HG03175 (cell line): ENCODE data around the gene ARAP3.
A peak's percentile ranks its signal among the peaks of the same experiment; 100 is the strongest.

ENCODE experiments used
- ATAC-seq: cut with Tn5 transposase; IDR thresholded peaks from one replicate; pipeline ENCODE4 v1.9.1; 2021; ENCODE audit warnings: mild to moderate bottlenecking, moderate library complexity; ENCODE audit not compliant: unreplicated experiment

Gene ARAP3

DNA sequence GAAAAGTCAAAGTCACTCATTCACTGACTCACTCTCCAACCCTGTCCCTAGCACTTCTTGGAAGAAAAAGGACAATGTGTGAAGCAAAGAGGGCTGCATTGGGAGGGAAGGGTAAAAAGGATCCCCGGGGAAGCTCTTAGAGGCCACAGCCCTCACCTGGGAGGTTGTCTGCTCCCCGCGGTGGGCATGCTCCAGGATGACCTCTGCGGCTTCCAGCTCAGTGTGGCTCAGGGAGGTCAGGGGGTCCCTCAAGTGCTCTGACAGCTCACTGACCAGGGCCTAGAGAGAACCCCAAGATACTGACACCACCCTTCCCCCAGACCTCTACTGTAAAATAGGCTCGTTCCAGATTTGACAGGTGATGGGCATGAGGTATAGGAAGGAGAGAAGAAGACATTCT is 34.8 kb downstream of the ARAP3 start:
- no peak for ATAC-seq

DNA sequence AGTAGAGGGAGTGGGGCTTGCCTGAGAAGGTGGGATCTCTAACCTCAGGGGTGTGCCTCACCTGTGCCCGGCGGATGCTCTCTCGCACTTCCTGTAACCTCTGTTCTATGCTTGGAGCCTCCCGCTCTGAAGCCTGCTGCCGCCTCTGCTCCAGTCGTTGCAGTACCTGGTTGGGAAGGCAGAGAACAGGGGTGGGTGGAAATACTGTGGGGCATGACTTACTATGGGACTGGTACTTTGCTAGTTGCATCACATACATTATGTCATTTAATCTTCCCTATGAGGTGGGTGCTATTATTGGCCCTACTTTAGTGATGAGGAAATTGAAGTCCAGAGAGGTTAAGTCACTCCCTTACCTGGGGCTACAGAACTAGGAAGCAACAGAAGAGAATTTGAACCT is 36.0 kb downstream of the ARAP3 start:
- no peak for ATAC-seq

DNA sequence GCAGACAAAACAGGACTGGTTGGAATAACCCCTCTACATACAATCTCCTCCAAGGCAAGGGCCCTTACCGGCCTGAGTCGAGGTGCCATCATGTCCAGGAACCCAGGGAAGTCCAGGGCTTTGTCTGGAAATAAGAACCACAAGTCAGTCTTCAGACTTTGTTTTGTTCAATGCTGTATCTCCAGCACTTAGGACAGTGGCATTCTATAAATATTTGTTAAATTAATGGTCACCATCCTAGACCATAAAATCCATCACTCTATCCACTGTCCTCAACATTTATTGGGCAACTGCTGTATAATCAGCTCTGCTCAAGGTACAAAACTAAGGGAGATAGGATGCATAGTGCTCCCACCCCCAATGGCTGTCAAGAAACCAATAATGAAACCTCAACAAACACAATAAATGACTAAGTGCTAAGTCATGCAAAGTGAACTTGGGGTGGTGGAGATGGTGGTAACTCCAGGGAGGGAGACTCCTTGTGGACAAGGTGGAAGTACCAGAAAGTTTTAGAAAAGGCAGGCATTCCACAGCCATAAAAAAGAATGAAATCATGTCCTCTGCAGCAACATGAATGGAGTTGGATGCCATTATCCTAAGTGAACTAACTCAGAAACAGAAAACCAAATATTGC is 40.3 kb downstream of the ARAP3 start:
- ATAC-seq = peak; percentile 50

DNA sequence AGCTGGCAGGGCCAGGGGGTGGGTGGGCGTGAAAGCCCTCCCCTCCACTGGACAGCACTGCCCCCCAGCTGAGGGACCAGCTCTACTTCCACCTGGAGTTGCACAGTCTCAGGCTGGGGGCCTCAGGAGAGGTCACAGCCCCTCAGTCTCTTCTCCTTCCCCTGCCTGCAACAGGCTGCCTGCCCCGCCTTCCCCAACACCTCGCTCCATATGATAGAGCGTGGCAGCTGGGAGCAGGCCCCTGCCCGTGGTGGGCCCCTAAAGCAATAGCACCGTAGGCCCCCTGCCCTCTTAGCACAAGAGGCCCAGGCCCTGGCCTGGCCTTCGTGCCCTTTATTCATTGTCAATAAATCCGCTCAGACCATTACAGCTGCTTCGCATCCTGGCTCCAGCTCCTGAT is 41.3 kb downstream of the ARAP3 start:
- ATAC-seq = no peak

DNA sequence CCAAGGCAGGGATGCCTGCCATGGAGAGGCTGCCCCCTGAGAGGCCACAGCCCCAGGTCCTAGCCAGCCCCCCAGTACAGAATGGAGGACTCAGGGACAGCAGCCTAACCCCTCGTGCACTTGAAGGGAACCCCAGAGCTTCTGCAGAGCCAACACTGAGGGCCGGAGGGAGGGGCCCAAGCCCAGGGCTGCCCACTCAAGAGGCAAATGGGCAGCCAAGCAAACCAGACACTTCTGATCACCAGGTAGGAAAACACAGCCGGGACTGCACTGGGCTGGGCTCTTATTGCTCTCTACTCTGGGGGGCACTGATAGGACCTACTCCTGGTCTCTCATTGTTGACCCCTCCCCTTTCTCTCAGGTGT is 42.0 kb downstream of the ARAP3 start:
- no peak for ATAC-seq

DNA sequence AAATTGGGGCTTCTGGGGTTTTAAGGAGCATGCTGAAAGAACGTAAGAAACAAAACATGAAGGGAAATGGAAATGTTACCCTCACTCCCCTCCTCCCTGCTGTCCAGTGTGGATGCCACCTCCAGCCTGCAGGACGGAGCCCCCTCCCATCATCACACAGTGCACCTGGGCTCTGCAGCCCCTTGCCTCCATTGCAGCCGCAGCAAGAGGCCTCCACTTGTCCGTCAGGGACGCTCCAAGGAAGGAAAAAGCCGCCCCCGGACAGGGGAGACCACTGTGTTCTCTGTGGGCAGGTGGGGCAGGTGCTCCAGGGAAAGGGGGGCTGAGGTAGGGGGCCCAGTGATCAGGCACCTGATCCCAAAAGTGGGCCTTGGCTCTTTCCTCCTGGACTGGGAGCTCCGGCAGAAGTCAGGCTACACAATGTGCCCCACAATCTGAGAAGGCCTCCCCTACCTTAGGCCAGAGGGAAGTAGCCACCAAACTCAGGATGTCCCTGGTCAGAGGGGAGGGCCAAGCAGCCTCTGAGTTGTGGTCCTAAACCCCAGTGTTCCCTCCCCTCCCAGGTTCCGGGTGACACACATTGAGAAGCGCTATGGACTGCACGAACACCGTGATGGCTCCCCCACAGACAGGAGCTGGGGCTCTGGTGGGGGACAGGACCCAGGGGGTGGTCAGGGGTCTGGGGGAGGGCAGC is 42.5 kb downstream of the ARAP3 start:
- no peak for ATAC-seq

DNA sequence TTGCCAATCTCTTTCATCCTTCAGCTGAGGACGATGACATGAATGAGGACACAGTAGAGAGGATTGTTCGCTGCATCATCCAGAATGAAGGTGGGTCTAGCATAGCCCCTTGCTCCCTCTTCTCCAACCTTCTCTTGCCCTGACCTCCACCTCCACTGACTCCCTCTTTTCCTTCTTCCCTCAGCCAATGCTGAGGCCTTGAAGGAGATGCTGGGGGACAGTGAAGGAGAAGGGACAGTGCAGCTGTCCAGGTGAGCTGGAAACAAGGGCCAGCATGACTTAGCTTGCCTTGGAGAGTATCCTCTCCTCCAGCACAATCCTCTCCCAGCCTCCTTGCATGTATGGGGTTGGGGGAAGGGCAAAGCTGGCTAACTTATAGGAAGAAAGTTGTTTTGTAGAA is 43.3 kb downstream of the ARAP3 start:
- ATAC-seq = no peak

DNA sequence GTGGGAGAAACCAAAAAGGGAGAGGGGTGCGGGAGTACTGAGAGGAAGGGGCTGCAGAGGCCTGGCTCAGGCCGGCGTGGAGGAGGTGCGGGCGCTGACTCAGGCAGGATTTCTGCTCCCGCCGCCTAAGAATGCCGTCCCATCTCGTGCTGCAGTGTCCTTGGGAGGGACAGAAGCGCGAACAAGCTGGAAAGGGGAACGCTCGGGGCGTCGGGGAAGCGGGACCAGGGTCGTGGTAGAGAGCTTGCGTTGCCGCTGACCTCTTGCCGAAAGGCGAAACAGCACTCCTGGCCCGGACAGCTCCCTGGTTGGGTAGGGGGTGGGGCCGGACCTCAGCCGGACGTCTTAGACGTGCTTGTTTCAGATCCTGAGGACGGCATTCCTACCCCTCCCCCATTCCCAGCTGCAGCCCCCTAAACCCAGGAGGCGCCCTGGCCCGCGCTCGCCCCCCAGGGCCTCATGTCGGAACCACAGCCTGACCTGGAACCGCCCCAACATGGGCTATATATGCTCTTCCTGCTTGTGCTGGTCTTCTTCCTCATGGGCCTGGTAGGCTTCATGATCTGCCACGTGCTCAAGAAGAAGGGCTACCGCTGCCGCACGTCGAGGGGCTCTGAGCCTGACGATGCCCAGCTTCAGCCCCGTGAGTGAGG is 44.1 kb downstream of the ARAP3 start:
- peak; percentile 35 for ATAC-seq

DNA sequence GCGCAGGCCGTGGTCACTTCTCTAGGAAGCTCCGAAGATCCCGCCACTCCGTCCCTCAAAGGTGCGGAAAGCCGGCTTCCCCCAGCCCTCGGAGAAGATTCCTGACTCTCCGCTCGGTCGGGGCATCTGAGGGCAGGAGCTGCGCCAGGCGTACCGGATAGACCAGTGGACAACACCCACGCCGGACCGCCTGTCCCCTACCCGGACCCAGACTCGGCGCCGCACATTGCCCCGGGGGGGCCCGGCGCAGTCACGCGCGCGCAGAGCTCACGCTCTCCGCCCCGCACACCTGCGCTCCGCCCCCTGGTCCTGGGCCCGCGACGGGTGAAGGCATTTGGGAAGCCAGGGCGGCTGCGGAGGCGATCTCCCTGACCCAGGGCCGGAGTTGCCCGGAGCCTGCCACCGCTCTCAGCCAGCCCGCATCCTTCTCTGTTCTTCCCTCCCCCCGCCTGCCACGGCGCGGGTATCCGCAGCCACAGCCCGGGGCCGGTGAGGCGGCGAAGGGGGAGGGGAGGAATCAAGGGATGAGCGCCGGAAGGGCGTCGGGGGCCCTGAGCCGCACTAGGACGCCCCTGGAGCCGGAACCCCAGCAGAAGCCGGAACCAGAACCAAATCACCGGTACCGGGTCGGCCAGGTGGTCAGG is 44.8 kb downstream of the ARAP3 start:
- ATAC-seq = peak; percentile 26

DNA sequence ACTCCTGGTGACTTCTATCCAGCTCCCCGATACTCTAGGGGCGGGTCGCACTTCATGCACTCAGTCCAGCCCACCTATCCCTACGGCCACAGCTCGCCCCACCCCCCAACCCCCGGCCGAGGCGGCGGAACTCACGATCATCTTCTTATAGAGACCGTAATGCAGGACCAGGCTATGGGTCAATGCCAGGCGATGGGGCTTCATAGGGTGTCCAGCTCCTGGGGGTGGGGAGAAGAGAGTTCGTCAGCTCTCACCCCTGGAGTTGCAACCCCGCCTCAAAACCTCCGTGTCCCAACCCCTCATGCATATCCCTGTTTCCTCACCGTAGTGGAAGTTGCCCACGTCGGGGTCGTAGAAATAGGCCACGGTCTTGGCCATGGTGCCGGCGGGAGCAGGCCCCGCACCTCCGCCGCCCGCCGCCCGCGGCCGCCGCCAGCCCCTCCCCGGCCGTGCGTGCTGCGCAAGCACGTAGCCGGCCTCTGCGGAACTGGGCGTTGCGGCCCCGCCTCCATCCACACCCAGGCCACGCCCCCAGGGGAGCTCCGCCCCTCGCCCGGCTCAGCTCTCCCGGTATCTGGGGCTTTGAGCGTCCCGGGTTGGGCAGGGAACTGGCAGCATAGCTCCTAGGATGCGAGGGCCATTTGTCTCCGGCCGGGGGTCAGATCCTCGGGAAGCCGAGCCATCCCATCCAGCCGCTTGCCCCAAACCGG is 45.5 kb downstream of the ARAP3 start, which contains the start of the genes HDAC3 and RELL2:
Gene HDAC3 (minus strand): TSS at position 437 of the 710 bp plus-strand sequence. CDS start 59 bp downstream, at position 378.
Gene RELL2 (plus strand): TSS at position 585 of the 710 bp plus-strand sequence. CDS start 1,229 bp downstream, outside the sequence.
- ATAC-seq = peak; percentile 79

DNA sequence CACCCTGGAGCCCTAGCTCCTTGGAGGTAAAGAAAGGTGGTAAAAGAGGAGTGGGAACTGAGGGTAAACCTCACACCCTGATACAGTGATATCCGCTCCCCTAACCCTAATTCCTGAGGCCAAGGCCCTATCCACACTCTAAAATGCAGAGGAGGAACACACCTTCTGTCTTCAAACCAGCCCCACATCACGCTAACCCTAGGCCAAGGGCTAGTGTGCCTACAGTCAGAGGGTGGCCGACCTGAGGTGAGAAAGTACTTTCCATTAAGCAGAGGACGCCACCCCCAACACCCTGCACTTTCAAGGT is 46.0 kb downstream of the ARAP3 start:
- ATAC-seq = no peak

DNA sequence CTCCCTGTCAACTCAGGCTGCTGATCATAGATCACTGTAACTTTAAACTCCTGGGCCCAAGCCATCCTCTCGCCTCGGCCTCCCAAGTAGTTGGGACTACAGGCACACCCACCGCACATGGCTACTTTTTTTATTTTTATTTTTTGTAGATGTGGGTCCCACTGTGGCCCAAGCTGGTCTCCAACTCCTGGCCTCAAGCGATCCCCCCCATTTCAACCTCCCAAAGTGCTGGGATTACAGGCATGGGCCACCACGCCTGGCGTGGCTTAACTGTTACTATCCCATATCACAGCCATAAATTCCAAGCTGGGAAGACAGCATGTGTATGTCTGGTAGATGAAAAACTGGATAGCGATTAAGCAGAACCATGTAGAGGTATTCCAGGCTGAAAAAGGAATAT is 46.4 kb downstream of the ARAP3 start:
- ATAC-seq = no peak

DNA sequence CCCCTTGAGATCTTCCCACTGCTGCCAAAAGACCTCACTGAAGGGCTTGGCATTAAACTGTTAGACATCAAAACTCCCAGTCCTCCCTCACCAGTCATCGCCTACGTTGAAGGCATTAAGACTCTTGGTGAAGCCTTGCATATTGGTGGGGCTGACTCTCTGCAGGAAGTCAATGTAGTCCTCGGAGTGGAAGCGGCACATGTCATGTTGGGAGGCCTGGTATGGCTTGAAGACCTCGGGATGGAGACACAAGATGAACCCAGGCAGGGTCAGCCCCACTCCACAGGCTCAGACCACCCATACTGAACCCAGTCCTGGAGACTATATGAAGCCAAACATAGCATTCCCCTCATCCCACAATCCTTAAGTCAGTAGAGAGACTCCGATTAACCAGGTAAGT is 47.3 kb downstream of the ARAP3 start:
- ATAC-seq = no peak

DNA sequence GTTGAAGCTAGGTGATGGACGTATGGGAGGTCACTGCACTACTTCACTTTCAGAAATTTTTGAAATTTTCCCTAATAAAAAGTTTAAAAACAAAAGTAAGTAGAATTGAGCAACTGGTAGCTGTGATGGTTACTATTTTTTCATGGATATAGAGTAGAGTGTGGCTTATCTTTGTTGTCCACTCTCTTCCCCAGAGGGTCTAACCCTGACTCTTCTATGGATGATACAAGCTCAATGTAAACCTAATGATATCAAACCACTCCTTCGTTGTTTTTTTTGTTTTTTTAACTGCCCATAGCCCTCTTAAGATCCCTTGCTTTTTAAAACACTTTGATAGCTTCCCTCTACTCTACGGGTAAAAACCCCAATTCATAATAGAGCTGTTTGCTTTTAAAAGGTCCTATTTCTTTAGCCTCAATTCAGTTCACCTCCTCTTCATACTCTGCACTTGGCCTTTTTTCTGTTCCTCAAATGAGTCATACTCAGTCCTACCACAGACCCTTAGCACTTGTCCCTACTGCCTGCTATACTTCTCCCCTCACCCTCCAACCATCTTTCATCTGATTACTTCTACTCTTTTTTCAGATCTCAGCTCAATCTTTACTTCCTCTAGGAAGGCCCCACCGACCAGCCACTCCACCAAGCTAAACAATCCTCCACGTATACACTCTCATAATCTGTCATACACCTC is 48.0 kb downstream of the ARAP3 start:
- peak; percentile 50 for ATAC-seq

DNA sequence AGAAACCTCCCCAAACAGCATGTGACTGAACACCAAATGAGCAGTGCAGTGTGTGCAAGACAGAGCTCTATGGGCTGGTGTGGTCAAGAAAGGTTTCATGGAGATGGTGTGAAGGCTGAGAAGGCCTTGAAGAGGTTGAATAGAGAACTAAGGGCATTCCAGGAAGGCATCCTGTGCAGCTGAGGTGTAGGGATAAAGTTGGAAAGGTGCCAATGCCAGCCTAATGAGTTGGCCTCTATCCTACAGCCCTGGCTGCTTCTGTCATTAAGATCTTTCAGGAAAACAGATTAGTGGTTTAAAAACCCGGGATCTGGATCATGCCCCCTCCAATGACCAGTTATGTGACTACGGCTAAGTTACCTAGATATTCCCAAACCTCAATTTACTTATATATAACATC is 49.4 kb downstream of the ARAP3 start:
- ATAC-seq = no peak

DNA sequence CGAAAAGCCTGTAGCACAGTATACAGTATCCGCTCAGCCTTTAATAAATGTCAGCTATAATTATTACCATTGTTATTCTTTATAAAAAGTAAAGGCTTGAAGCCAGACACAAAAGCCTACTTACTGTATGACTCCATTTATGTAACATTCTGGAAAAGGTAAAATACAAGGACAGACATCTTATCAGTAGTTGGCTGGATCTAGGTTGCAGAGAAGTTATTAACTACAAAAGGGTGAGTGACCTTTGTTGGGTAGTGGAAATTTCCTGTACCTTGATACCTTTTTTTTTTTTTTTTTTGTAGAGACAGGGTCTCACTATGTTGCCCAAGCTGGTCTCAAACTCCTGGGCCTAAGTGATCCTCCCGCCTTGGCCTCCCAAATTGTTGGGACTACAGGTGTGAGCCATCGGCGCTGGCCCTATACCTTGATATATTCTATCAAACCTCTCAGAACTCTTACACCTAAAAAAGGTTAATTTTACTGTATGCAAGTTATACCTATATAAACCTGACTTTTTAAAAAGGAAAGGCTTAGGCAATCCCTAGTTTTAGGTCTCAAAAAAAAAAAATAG is 51.4 kb downstream of the ARAP3 start:
- ATAC-seq = no peak

DNA sequence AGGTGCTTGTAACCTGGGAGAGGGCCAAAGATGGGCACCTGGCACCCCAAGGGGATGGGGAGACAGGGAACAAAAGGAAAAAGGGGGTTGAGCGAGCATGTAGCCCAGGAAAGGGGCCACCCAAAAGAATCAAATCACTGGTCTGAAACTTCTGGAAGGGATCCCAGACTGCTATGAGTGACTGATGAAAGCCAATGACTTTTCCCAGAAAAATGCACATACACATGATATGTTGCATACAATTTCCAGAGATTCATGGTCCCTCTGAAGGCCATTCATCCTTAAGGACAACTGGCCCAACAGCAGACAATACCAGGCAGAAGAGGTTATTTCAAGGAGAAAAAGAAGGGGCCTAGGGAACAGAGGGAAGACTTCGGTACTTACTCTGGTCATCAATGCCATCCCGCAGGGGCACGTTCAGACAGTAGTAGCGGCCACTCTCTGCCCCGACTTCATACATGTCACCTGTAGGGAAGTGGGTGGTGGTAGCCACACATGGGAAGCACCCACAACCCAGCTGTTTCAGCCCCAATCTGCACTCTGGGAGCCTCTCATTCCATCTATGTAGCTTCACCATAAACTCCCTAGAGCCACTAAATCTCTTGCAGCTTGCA is 53.7 kb downstream of the ARAP3 start:
- no peak for ATAC-seq

DNA sequence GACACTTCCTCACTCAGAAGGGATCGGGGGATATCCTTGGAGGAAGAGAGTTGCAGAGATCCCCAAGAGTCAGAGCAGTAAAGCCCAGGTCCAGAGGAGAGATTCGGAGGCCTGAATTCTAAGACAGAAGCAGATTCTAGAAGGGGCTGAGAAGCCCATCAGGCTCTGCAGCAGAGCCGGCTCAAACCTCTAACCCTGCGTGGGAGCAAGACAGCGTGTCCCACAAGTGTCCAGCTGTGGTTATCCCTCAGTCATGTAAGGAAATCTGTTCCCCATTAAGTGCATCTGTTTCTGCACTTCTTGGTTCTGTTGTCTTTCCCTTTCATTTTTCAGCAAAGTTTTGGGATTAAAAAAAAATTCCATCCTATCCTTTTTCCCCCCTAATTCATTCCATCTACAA is 58.4 kb downstream of the ARAP3 start:
- ATAC-seq = no peak

DNA sequence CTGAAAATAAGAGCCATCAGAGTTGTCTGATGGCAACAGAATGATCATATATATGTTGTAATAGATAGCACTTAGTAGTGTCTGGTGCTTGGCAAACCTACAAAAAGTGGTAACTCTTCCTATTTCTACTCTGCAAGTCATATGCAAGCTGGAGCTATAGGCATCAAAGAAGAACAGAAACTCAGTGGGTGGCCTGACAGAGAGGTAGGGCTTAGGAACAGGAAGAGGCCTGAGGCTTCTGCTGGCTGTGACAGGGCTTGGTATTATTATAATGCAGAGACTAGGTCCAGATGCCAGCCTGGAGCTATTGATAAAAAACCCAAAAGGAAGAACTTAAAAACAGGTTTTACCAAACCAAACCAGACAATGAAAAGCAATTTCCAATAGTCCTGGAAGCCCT is 58.8 kb downstream of the ARAP3 start:
- peak; percentile 38 for ATAC-seq
